H1 (cell line): ENCODE data around the gene ADRA2C. TPM values are rescaled to one million over a fixed set of nuclear protein-coding genes. Genes with fewer than 3 reads are reported as not detected.

Experiments used
- CTCF ChIA-PET: fragments of 300-600 bp; sonication (Branson Sonifier 250); formaldehyde crosslinking; loops from one replicate; lab custom pipeline; 2021; ENCODE audit not compliant: partially characterized antibody; lab: Charles Lee
- POLR2A ChIA-PET: fragments of 300-600 bp; sonication (Branson Sonifier 250); formaldehyde crosslinking; loops from one replicate; lab custom pipeline; 2021; ENCODE audit warnings: inconsistent platforms; ENCODE audit not compliant: partially characterized antibody; lab: Charles Lee
- DNase-seq, 2 experiments: peaks; one replicate each; pipeline versions ENCODE4 v3.0.0 to v3.0.0-alpha.2; 2010 to 2022; ENCODE audit warnings: low spot score in 2 of 2, low read depth in 1 of 2, mixed read lengths in 1 of 2
- FAIRE-seq: peaks from 2 replicates; lab custom pipeline; 2011; peaks lifted over from hg19 to GRCh38; lab: Jason Lieb, UNC
- H2AFZ ChIP-seq: 2 replicates; pipeline ENCODE4 v1.8.1; 2012; ENCODE audit warnings: low read length, inconsistent platforms
- H2AK5ac ChIP-seq: 2 replicates; pipeline ENCODE4 v1.6.1; 2013; ENCODE audit warnings: low read depth, low read length
- H2BK120ac ChIP-seq: replicated peaks from 2 replicates; pipeline ENCODE3; 2013; ENCODE audit warnings: low read depth, low read length, inconsistent platforms
- H2BK12ac ChIP-seq: 2 replicates; pipeline ENCODE4 v1.6.1; 2013; ENCODE audit warnings: low read depth, low read length
- H2BK15ac ChIP-seq: 2 replicates; pipeline ENCODE4 v1.6.1; 2013; ENCODE audit warnings: low read length
- H2BK20ac ChIP-seq: 2 replicates; pipeline ENCODE4 v1.6.1; 2013; ENCODE audit warnings: low read length
- H2BK5ac ChIP-seq: 2 replicates; pipeline ENCODE4 v1.6.1; 2013; ENCODE audit warnings: low read depth, low read length
- H3K14ac ChIP-seq: 2 replicates; pipeline ENCODE4 v1.6.1; 2013; ENCODE audit warnings: inconsistent platforms; ENCODE audit not compliant: insufficient read length
- H3K18ac ChIP-seq: 2 replicates; pipeline ENCODE4 v1.6.1; 2013; ENCODE audit warnings: low read length; ENCODE audit errors: extremely low read depth
- H3K23ac ChIP-seq: 2 replicates; pipeline ENCODE4 v1.6.1; 2013; ENCODE audit warnings: inconsistent platforms; ENCODE audit not compliant: insufficient read length
- H3K23me2 ChIP-seq: 2 replicates; pipeline ENCODE4 v1.6.1; 2013; ENCODE audit warnings: low read depth, low read length
- H3K27ac ChIP-seq: 2 replicates; pipeline ENCODE4 v1.6.1; 2011; ENCODE audit warnings: low read depth, low read length, inconsistent platforms
- H3K27me3 ChIP-seq, 4 experiments: replicated peaks in 1 of 4; 1 replicate in 1 of 4; 2 replicates in 3 of 4; pipeline versions ENCODE4 v1.6.1 to v1.8.1; 2011 to 2013; ENCODE audit warnings: low read length in 3 of 4, mild to moderate bottlenecking in 3 of 4, inconsistent platforms in 2 of 4, mixed read lengths in 2 of 4, moderate library complexity in 1 of 4; ENCODE audit not compliant: control insufficient read depth in 3 of 4, insufficient read depth in 3 of 4; ENCODE audit errors: extremely low read depth in 1 of 4
- H3K36me3 ChIP-seq, 4 experiments: 2 replicates each; pipeline versions ENCODE4 v1.6.1 to v1.8.1; 2011 to 2013; ENCODE audit warnings: mild to moderate bottlenecking in 4 of 4, low read length in 3 of 4, moderate library complexity in 2 of 4, control low read depth in 1 of 4, inconsistent platforms in 1 of 4; ENCODE audit not compliant: insufficient read depth in 4 of 4, control insufficient read depth in 2 of 4
- H3K4ac ChIP-seq: replicated peaks from 2 replicates; pipeline ENCODE3; 2013; ENCODE audit warnings: low read length, low read depth, mixed read lengths, inconsistent platforms; ENCODE audit not compliant: insufficient read length
- H3K4me1 ChIP-seq, 4 experiments: replicated peaks in 1 of 4; 1 replicate in 1 of 4; 2 replicates in 3 of 4; pipeline versions ENCODE4 v1.6.1 to v1.8.1; 2011 to 2013; ENCODE audit warnings: low read length in 3 of 4, inconsistent platforms in 2 of 4, mixed read lengths in 1 of 4; ENCODE audit not compliant: insufficient read depth in 4 of 4, control insufficient read depth in 3 of 4
- H3K4me2 ChIP-seq, 2 experiments: 2 replicates each; pipeline versions ENCODE4 v1.6.1 to v1.8.1; 2011 to 2013; ENCODE audit warnings: low read depth in 2 of 2, low read length in 2 of 2, control low read depth in 1 of 2, inconsistent platforms in 1 of 2, mild to moderate bottlenecking in 1 of 2; ENCODE audit not compliant: insufficient read depth in 1 of 2
- H3K4me3 ChIP-seq, 4 experiments: fragments of 200-600, 300-600 bp in 1 of 4; sonication (generic), shearing (Covaris generic), sonication (Bioruptor Twin) in 1 of 4; 2 replicates each; pipeline versions ENCODE4 v1.5.1 to v1.8.1; 2011 to 2016; ENCODE audit warnings: low read length in 4 of 4, low read depth in 3 of 4, control low read depth in 2 of 4, inconsistent platforms in 2 of 4, mild to moderate bottlenecking in 2 of 4, mixed read lengths in 1 of 4, moderate library complexity in 1 of 4; ENCODE audit not compliant: insufficient read depth in 2 of 4; ENCODE audit errors: extremely low read depth in 1 of 4
- H3K56ac ChIP-seq: replicated peaks from 2 replicates; pipeline ENCODE3; 2013; ENCODE audit warnings: low read depth, mild to moderate bottlenecking, mixed read lengths, low read length, inconsistent platforms; ENCODE audit not compliant: insufficient read length
- H3K79me1 ChIP-seq: 2 replicates; pipeline ENCODE4 v1.6.1; 2013; ENCODE audit warnings: low read depth, low read length, control low read depth
- H3K79me2 ChIP-seq, 2 experiments: 2 replicates each; pipeline versions ENCODE4 v1.6.1 to v1.8.1; 2012 to 2013; ENCODE audit warnings: low read length in 2 of 2, mild to moderate bottlenecking in 2 of 2, inconsistent platforms in 1 of 2; ENCODE audit not compliant: insufficient read depth in 2 of 2, control insufficient read depth in 1 of 2
- H3K9ac ChIP-seq, 4 experiments: replicated peaks in 1 of 4; 1 replicate in 1 of 4; 2 replicates in 3 of 4; pipeline versions ENCODE4 v1.6.1 to v1.8.1; 2011 to 2013; ENCODE audit warnings: low read depth in 3 of 4, low read length in 3 of 4, control low read depth in 2 of 4, mild to moderate bottlenecking in 2 of 4, moderate library complexity in 2 of 4, inconsistent platforms in 1 of 4; ENCODE audit errors: extremely low read depth in 1 of 4
- H3K9me3 ChIP-seq, 2 experiments: 2 replicates each; pipeline versions ENCODE4 v1.6.1 to v1.8.1; 2012 to 2013; ENCODE audit warnings: mild to moderate bottlenecking in 2 of 2, moderate library complexity in 2 of 2, control low read depth in 1 of 2, inconsistent platforms in 1 of 2, low read depth in 1 of 2, low read length in 1 of 2, mixed read lengths in 1 of 2; ENCODE audit not compliant: insufficient read depth in 2 of 2
- H4K20me1 ChIP-seq, 2 experiments: replicated peaks in 1 of 2; 2 replicates each; pipeline versions ENCODE3 to v1.8.1; 2011 to 2013; ENCODE audit warnings: inconsistent platforms in 2 of 2, low read length in 2 of 2, mild to moderate bottlenecking in 1 of 2; ENCODE audit not compliant: insufficient read depth in 2 of 2, control insufficient read depth in 1 of 2
- H4K5ac ChIP-seq: 2 replicates; pipeline ENCODE4 v1.6.1; 2013; ENCODE audit warnings: low read length, low read depth, mixed read lengths, inconsistent platforms; ENCODE audit not compliant: insufficient read length
- H4K8ac ChIP-seq: 2 replicates; pipeline ENCODE4 v1.8.0; 2013; ENCODE audit warnings: mild to moderate bottlenecking, moderate library complexity, low read length, inconsistent platforms; ENCODE audit not compliant: insufficient read depth; ENCODE audit errors: extremely low read depth
- H4K91ac ChIP-seq: replicated peaks from 2 replicates; pipeline ENCODE3; 2013; ENCODE audit warnings: low read length, mixed read lengths, inconsistent platforms; ENCODE audit not compliant: insufficient read length
- BRCA1 ChIP-seq: IDR thresholded peaks from 2 replicates; pipeline ENCODE4 v1.6.1; 2012; ENCODE audit warnings: low read depth, low read length, improper control_type of control experiment
- CHD1 ChIP-seq: IDR thresholded peaks from 2 replicates; pipeline ENCODE4 v1.6.1; 2012; ENCODE audit warnings: low read depth, low read length, improper control_type of control experiment
- PHF8 ChIP-seq: fragments of 200-600 bp; sonication (generic); conservative IDR thresholded peaks from 2 replicates; pipeline ENCODE4 v1.7.1; 2012; ENCODE audit warnings: low read depth, mild to moderate bottlenecking, inconsistent platforms, low read length, moderate library complexity
- POU5F1 ChIP-seq: IDR thresholded peaks from 2 replicates; pipeline ENCODE4 v1.6.1; 2011; ENCODE audit warnings: low read depth, mild to moderate bottlenecking, low read length, moderate library complexity
- RFX5 ChIP-seq: IDR thresholded peaks from 2 replicates; pipeline ENCODE4 v1.6.1; 2011; ENCODE audit warnings: low read depth, low read length, improper control_type of control experiment, borderline replicate concordance
- SIN3A ChIP-seq, 2 experiments: IDR thresholded peaks in 1 of 2; conservative IDR thresholded peaks in 1 of 2; 2 replicates each; pipeline ENCODE4 v1.6.1; 2011 to 2012; ENCODE audit warnings: low read length in 2 of 2, improper control_type of control experiment in 1 of 2, low read depth in 1 of 2, mild to moderate bottlenecking in 1 of 2
- TBP ChIP-seq: IDR thresholded peaks from 2 replicates; pipeline ENCODE4 v1.6.1; 2011; ENCODE audit warnings: low read depth, low read length, improper control_type of control experiment
- TEAD4 ChIP-seq: IDR thresholded peaks from 2 replicates; pipeline ENCODE4 v1.6.1; 2012; ENCODE audit warnings: low read depth, low read length, inconsistent platforms, mixed read lengths
- WGBS, 2 experiments: shearing (Covaris generic) in 1 of 2; methylation state at CpG; one replicate each; pipeline versions ENCODE4 v1.1.6 to v1.1.7; 2013 to 2015; ENCODE audit warnings: low lambda C conversion rate in 2 of 2, mixed read lengths in 2 of 2, inconsistent platforms in 1 of 2, low coverage in 1 of 2, missing lambda C conversion rate in 1 of 2; ENCODE audit not compliant: insufficient replicate concordance in 2 of 2, insufficient coverage in 1 of 2, insufficient read length in 1 of 2; ENCODE audit errors: extremely low coverage in 1 of 2, missing lambda C conversion rate in 1 of 2; 5-methylcytosine and 5-hydroxymethylcytosine counted together
- polyA plus RNA-seq, 7 experiments: library from polyadenylated mRNA; depleted of rRNA in 3 of 7; stranded (reverse) in 5 of 7; unstranded in 2 of 7; fragments of >200 nt in 5 of 7; fragments of 200-250 nt in 2 of 7; gene quantifications; 1 replicate in 5 of 7; 2 replicates in 1 of 7; 4 replicates in 1 of 7; pipeline versions ENCODE4 v1.2.1 to v1.2.3, GENCODE V29; 2011 to 2013; ENCODE audit warnings: missing spikeins in 2 of 7, mixed read lengths in 2 of 7
- total RNA-seq: library from RNA; stranded (reverse); fragmentation: NEBNext Ultra II Directional; extraction: Animal tissue kit (Norgen Biotek cat#: 25700); gene quantifications from 2 replicates; pipeline ENCODE4 v1.2.1, GENCODE V29; 2021

ADRA2C gene
- total and polyA plus RNA-seq, 2 of the 8 experiments (the other 6 are each of a cell fraction or from before 2014, with no cell fraction given) = 14.6 to 14.8 TPM

GRCh38 chr4:3805731-3806130 is 39.5 kb downstream of the ADRA2C start:
- Histone ChIP-seq H4K91ac (no peak overlapping the region), H3K4me2 (no peak overlapping the region), H3K4me1 (peaks cover 4 to 16% (median 9%) of the 10 kb centered on the region in 4 experiments), H3K23ac (no peak overlapping the region), H2AFZ (no peak overlapping the region), H4K8ac (no peak overlapping the region), H3K36me3 (no peaks in the 10 kb centered on the region; a peak in 1 of 8 replicates), H2BK12ac (no peak overlapping the region), H2AK5ac (no peak overlapping the region), H3K56ac (no peak overlapping the region), H2BK15ac (peak overlapping the region; percentile 32; the same call in 1 of the 2 replicates), H2BK120ac (no peak overlapping the region), H3K79me2 (no peaks in the 10 kb centered on the region), H2BK5ac (no peak overlapping the region), H4K20me1 (no peaks in the 10 kb centered on the region), H4K5ac (no peak overlapping the region), H3K79me1 (no peaks in the 10 kb centered on the region), H3K27me3 (peaks cover 0 to 3% (median 1%) of the 10 kb centered on the region in 4 experiments; a peak in 1 of 7 replicates), H3K9me3 (no peaks in the 10 kb centered on the region; a peak in 1 of 4 replicates), H3K9ac (no peak overlapping the region), H3K14ac (no peak overlapping the region), H3K23me2 (0 out of 2 replicates have a peak, but pooled peaks cover 1% of the 10 kb centered on the region), H3K27ac (no peak overlapping the region), H3K18ac (no peak overlapping the region), H2BK20ac (no peak overlapping the region), H3K4ac (no peak overlapping the region), H3K4me3 (no peak overlapping the region)
- ChIA-PET POLR2A (interaction anchor here (0.9 kb wide), 1 partner anchor 9 kb away, joined by 3 read pairs; no protein-coding TSS in a partner anchor), CTCF (interaction anchor here (4.0 kb wide), 1 partner anchor 13 kb away, joined by 17 read pairs; no protein-coding TSS in a partner anchor)
- TF ChIP-seq TEAD4 (no peak), RFX5 (no peak), CHD1 (no peak), PHF8 (no peak), POU5F1 (no peak), BRCA1 (no peak), TBP (no peak), SIN3A (conservative IDR thresholded peaks at IDR 0.05 in 1 of 2, IDR thresholded peaks at IDR 0.05 in 1 of 2; ENCODE audit: low read depth in 1 of 2, low read length in 2 of 2) (no peak)
- FAIRE-seq (no peak), DNase-seq (no peak)
- WGBS, 2 experiments = 91% methylated on average over 11 of the region's 11 CpGs; no CpG with 5 or more reads in 1 of the 2 experiments
